RWPE1 (cell line): Measurements from ENCODE around the gene SMPD3.
A peak's percentile ranks its signal among the peaks of the same experiment; 100 is the strongest.
"Not testable (repeated sequence)": the region's sequence is repeated elsewhere in the genome, so short reads cannot be mapped to it uniquely, and the experiment has no call there.

Experiments
- CTCF ChIA-PET: fragments of 350-600 bp; sonication (Branson Sonifier 250); formaldehyde crosslinking; extraction: SDS; loops from one replicate; lab custom pipeline; 2021; lab: Yijun Ruan, JAX
- POLR2A ChIA-PET: fragments of 400-600 bp; formaldehyde crosslinking; extraction: SDS; loops from one replicate; lab custom pipeline; 2020; ENCODE audit warnings: antibody characterized with exemption; ENCODE audit not compliant: low non-redundant PET; lab: Yijun Ruan, JAX
- DNase-seq: peaks from one replicate; pipeline ENCODE4 v3.0.0; 2012; ENCODE audit warnings: low spot score
- H3K27ac ChIP-seq: fragments of 450-650 bp; 2 replicates; pipeline ENCODE4 v1.5.1; 2017
- CTCF ChIP-seq: fragments of 450-650 bp; conservative IDR thresholded peaks from 2 replicates; pipeline ENCODE4 v1.5.1; 2017; ENCODE audit warnings: low read depth, mild to moderate bottlenecking

Gene SMPD3

GRCh38 chr16:68448360-68448970 lies at the start of gene SMPD3:
Gene SMPD3, minus strand, starts transcription at chr16:68448508. Its CDS starts 76,327 bp downstream, at chr16:68372181.
- POLR2A ChIA-PET: no interaction called here

GRCh38 chr16:68496689-68497088 lies 48.4 kb upstream of the SMPD3 start:
- no peak for TF ChIP-seq CTCF
- H3K27ac ChIP-seq: peak overlapping the region; percentile 59
- ChIA-PET POLR2A (no interaction called here), CTCF (interaction anchor here (0.6 to 1.4 kb wide), 3 partner anchors 9 to 24 kb away, joined by 3 read pairs; no protein-coding TSS in a partner anchor)
- no peak for DNase-seq

More at GRCh38 chr16:68448360-68448970, at the start of gene SMPD3:
- H3K27ac ChIP-seq: no peak within 1 kb of the TSS
- TF ChIP-seq CTCF: no peak
- CTCF ChIA-PET: interaction anchor here (0.5 to 0.6 kb wide), 2 partner anchors 62 to 81 kb away, joined by 3 to 4 read pairs; no protein-coding TSS in a partner anchor
- peak; percentile 95 for DNase-seq

- CTCF ChIA-PET: interaction anchor here (0.6 kb wide), 1 partner anchor 1348 kb away, joined by 3 read pairs; no protein-coding TSS in a partner anchor
- DNase-seq, POLR2A ChIA-PET: not testable (repeated sequence)
- peak overlapping the region; percentile 93; the same call in 1 of the 2 replicates for H3K27ac ChIP-seq
Measured at GRCh38 chr16:68494261-68494660, 46.0 kb upstream of the SMPD3 start.

- ChIA-PET POLR2A (no interaction called here), CTCF (interaction anchor here (0.5 to 1.4 kb wide), 3 partner anchors 17 to 772 kb away, joined by 3 to 6 read pairs (median 4); no protein-coding TSS in a partner anchor)
- TF ChIP-seq CTCF: no peak
- peak overlapping the region; percentile 93 for H3K27ac ChIP-seq
- DNase-seq: no peak
Measured at GRCh38 chr16:68493412-68494070, 45.2 kb upstream of the SMPD3 start.

GRCh38 chr16:68492543-68493411 lies 44.5 kb upstream of the SMPD3 start:
- ChIA-PET CTCF (interaction anchor here (0.5 to 1.4 kb wide), 3 partner anchors 18 to 773 kb away, joined by 3 to 6 read pairs (median 4); no protein-coding TSS in a partner anchor), POLR2A (no interaction called here)
- no peak for DNase-seq
- TF ChIP-seq CTCF: no peak
- peak overlapping the region; percentile 93 for H3K27ac ChIP-seq

GRCh38 chr16:68492151-68492542 lies 43.8 kb upstream of the SMPD3 start:
- TF ChIP-seq CTCF: no peak
- CTCF ChIA-PET: no interaction called here
- POLR2A ChIA-PET: no interaction called here
- peak overlapping the region; percentile 93 for H3K27ac ChIP-seq
- no peak for DNase-seq
